Activated CD8-positive, alpha-beta memory T cell treated with anti-CD3 and anti-CD28 coated beads, Interleukin-2, amount 10 ng/mL, durations not matched to agents 7 days and 5 days (primary cell): Measurements from ENCODE around the gene GSAP. TPM values are rescaled to one million over a fixed set of nuclear protein-coding genes. Genes with fewer than 3 reads are reported as not detected.

Source experiments
- ATAC-seq: fragments of 150-1000 bp; cut with Tn5 transposase; one replicate; pipeline ENCODE4 v1.10.0; 2021; ENCODE audit warnings: moderate library complexity
- CTCF ChIA-PET: fragments of 350-600 bp; sonication (Branson Sonifier 250); formaldehyde crosslinking; loops from one replicate; lab custom pipeline; 2021; ENCODE audit warnings: antibody characterized with exemption; lab: Charles Lee
- DNase-seq: peaks from one replicate; pipeline ENCODE4 v3.0.0-alpha.2; 2020
- H3K27ac Mint-ChIP-seq: one replicate; pipeline ENCODE4 v1.8.0; 2021; ENCODE audit warnings: mild to moderate bottlenecking, mixed read lengths
- H3K27me3 Mint-ChIP-seq: one replicate; pipeline ENCODE4 v1.8.0; 2021; ENCODE audit warnings: mixed read lengths
- H3K36me3 Mint-ChIP-seq: one replicate; pipeline ENCODE4 v1.8.0; 2021; ENCODE audit warnings: mild to moderate bottlenecking, mixed read lengths
- H3K4me1 Mint-ChIP-seq: one replicate; pipeline ENCODE4 v1.8.0; 2021; ENCODE audit warnings: mixed read lengths
- H3K4me3 Mint-ChIP-seq: one replicate; pipeline ENCODE4 v1.8.0; 2021; ENCODE audit warnings: mild to moderate bottlenecking, moderate library complexity, mixed read lengths
- H3K9me3 Mint-ChIP-seq: one replicate; pipeline ENCODE4 v1.8.0; 2022; ENCODE audit warnings: low read depth, mixed read lengths
- total RNA-seq, 2 experiments: library from RNA; stranded (reverse); gene quantifications; one replicate each; pipeline ENCODE4 v1.2.3, GENCODE V29; 2021

Gene GSAP
- total RNA-seq, 2 experiments from 2014 or later, result 3.5 to 4.0 TPM

- H3K27me3 Mint-ChIP-seq, result no peaks in the 10 kb centered on the region
- H3K36me3 Mint-ChIP-seq, result peaks cover 17% of the 10 kb centered on the region
- no peaks in the 10 kb centered on the region for H3K9me3 Mint-ChIP-seq
- peaks cover 31% of the 10 kb centered on the region for H3K4me1 Mint-ChIP-seq
- no peak for ATAC-seq
- peak overlapping the region; percentile 16 for H3K27ac Mint-ChIP-seq
- DNase-seq, result no peak
- no peak overlapping the region for H3K4me3 Mint-ChIP-seq
- CTCF ChIA-PET, result interaction anchor here (1.2 to 2.4 kb wide), 2 partner anchors 66 to 69 kb away, joined by 3 to 8 read pairs; no protein-coding TSS in a partner anchor
These were observed 150.5 kb downstream of the GSAP start for GRCh38 chr7:77265666-77266065.

GRCh38 chr7:77262316-77262715 is 153.8 kb downstream of the GSAP start:
- CTCF ChIA-PET, result interaction anchor here (0.7 to 2.7 kb wide), 2 partner anchors 15 to 70 kb away, joined by 3 to 7 read pairs; no protein-coding TSS in a partner anchor
- no peaks in the 10 kb centered on the region for H3K9me3 Mint-ChIP-seq

More at GRCh38 chr7:77262316-77262715, 153.8 kb downstream of the GSAP start:
- Mint-ChIP-seq H3K36me3 (peaks cover 3% of the 10 kb centered on the region), H3K4me1 (peaks cover 16% of the 10 kb centered on the region), H3K27me3 (no peaks in the 10 kb centered on the region), H3K27ac (no peak overlapping the region), H3K4me3 (no peak overlapping the region)
- ATAC-seq (no peak), DNase-seq (no peak)

Other genes with a start within 250 kb of the GSAP start
- gene FGL2, start 216.5 kb downstream of the GSAP start, total RNA-seq, result 1 to 10 TPM; 9.4 to 9.9 TPM
- gene PTPN12, start 120.9 kb upstream of the GSAP start, total RNA-seq, result 10 to 100 TPM; 20.6 to 20.8 TPM